Fibroblast of skin of left quadriceps (primary cell): ENCODE results near the gene TTK.
"Not testable (repeated sequence)": the region's sequence is repeated elsewhere in the genome, so short reads cannot be mapped to it uniquely, and the experiment has no call there.

Experiments used
- DNase-seq, 2 experiments: peaks; one replicate each; pipeline ENCODE4 v3.0.0-alpha.2; 2013; ENCODE audit warnings: low read depth in 2 of 2

The TTK gene

GRCh38 chr6:80021591-80021990 is 17.1 kb downstream of the TTK start:
- DNase-seq, result no peak

GRCh38 chr6:80022803-80023202 is 18.4 kb downstream of the TTK start:
- peak; percentile 43 to 46 for DNase-seq

GRCh38 chr6:80028589-80028988 is 24.1 kb downstream of the TTK start:
- DNase-seq, result no peak

- DNase-seq, result no peak
These were observed 25.0 kb downstream of the TTK start for GRCh38 chr6:80029470-80029869.

- DNase-seq, result not testable (repeated sequence)
These were observed 43.8 kb downstream of the TTK start for GRCh38 chr6:80048220-80048619.

- no peak for DNase-seq
These were observed 56.3 kb downstream of the TTK start for GRCh38 chr6:80060774-80061173.

GRCh38 chr6:80068146-80068545 is 63.7 kb downstream of the TTK start:
- DNase-seq, result not testable (repeated sequence)

- not testable (repeated sequence) for DNase-seq
These were observed 66.0 kb downstream of the TTK start for GRCh38 chr6:80070431-80070830.

GRCh38 chr6:80077067-80077466 is 72.6 kb downstream of the TTK start:
- no peak for DNase-seq

GRCh38 chr6:80088637-80089036 is 84.2 kb downstream of the TTK start:
- DNase-seq, result no peak

GRCh38 chr6:80091506-80091905 is 87.1 kb downstream of the TTK start:
- DNase-seq, result no peak
